Neural cell (in vitro differentiated cells): ENCODE measurements around the gene IRF2BP2. TPM values are rescaled to one million over a fixed set of nuclear protein-coding genes. Genes with fewer than 3 reads are reported as not detected.

ENCODE experiments used
- H2AFZ ChIP-seq: fragments of 200-600, 300-800 bp; sonication (generic), shearing (Covaris generic); 2 replicates; pipeline ENCODE4 v1.6.0; 2014; ENCODE audit warnings: low read depth, mild to moderate bottlenecking, antibody characterized with exemption, low read length, moderate library complexity
- H3F3A ChIP-seq: fragments of 200-600 bp; shearing (Covaris generic); 2 replicates; pipeline ENCODE4 v1.6.1; 2016; ENCODE audit warnings: mild to moderate bottlenecking, moderate library complexity, mixed read lengths, antibody characterized with exemption, low read length; ENCODE audit not compliant: insufficient read depth, poor library complexity, severe bottlenecking
- H3K27ac ChIP-seq: fragments of 200-600, 300-800 bp; sonication (generic), shearing (Covaris generic); 2 replicates; pipeline ENCODE4 v1.5.1; 2014; ENCODE audit warnings: mild to moderate bottlenecking, low read length, moderate library complexity
- H3K27me3 ChIP-seq: fragments of 300-800, 200-600 bp; sonication (generic), shearing (Covaris generic); 2 replicates; pipeline ENCODE4 v1.6.0; 2014; ENCODE audit warnings: mild to moderate bottlenecking, low read depth, low read length, moderate library complexity; ENCODE audit not compliant: insufficient read depth
- H3K36me3 ChIP-seq: fragments of 300-800, 200-600 bp; sonication (generic), shearing (Covaris generic); 2 replicates; pipeline ENCODE4 v1.5.1; 2014; ENCODE audit warnings: mild to moderate bottlenecking, antibody characterized with exemption, low read length, moderate library complexity; ENCODE audit not compliant: insufficient read depth
- H3K4me2 ChIP-seq: fragments of 300-800, 200-600 bp; sonication (generic), shearing (Covaris generic); 2 replicates; pipeline ENCODE4 v1.6.0; 2014; ENCODE audit warnings: mild to moderate bottlenecking, low read length
- H3K4me3 ChIP-seq: fragments of 300-800, 200-600 bp; sonication (generic), shearing (Covaris generic); 2 replicates; pipeline ENCODE4 v1.5.1; 2014; ENCODE audit warnings: mild to moderate bottlenecking, low read length, moderate library complexity
- H3K79me2 ChIP-seq: fragments of 200-600 bp; shearing (Covaris generic); replicated peaks from 2 replicates; pipeline ENCODE4 v1.6.0; 2014; ENCODE audit warnings: mild to moderate bottlenecking, low read length, moderate library complexity; ENCODE audit not compliant: insufficient read depth
- H3K9ac ChIP-seq: fragments of 300-800, 200-600 bp; sonication (generic), shearing (Covaris generic); 2 replicates; pipeline ENCODE4 v1.6.1; 2016; ENCODE audit warnings: mild to moderate bottlenecking, low read length, mixed read lengths
- H3K9me2 ChIP-seq: fragments of 200-600 bp; shearing (Covaris generic); 2 replicates; pipeline ENCODE4 v1.6.1; 2016; ENCODE audit warnings: mild to moderate bottlenecking, low read length, mixed read lengths; ENCODE audit not compliant: insufficient read depth
- H3K9me3 ChIP-seq: fragments of 200-600, 300-800 bp; sonication (generic), shearing (Covaris generic); 2 replicates; pipeline ENCODE4 v1.6.1; 2016; ENCODE audit warnings: mild to moderate bottlenecking, mixed run types, low read length, moderate library complexity, mixed read lengths
- H4K20me1 ChIP-seq: fragments of 200-600 bp; shearing (Covaris generic); 2 replicates; pipeline ENCODE4 v1.6.1; 2016; ENCODE audit warnings: mild to moderate bottlenecking, mixed run types; ENCODE audit not compliant: insufficient read depth
- EP300 ChIP-seq: fragments of 450-650 bp; conservative IDR thresholded peaks from 2 replicates; pipeline ENCODE4 v1.6.1; 2014; ENCODE audit warnings: antibody characterized with exemption, mild to moderate bottlenecking, moderate library complexity; ENCODE audit not compliant: poor library complexity, severe bottlenecking
- EZH2 ChIP-seq: fragments of 200-600, 300-800 bp; shearing (Covaris generic), sonication (generic); IDR thresholded peaks from 2 replicates; pipeline ENCODE4 v1.6.1; 2014; ENCODE audit warnings: antibody characterized with exemption, low read length, borderline replicate concordance, mild to moderate bottlenecking; ENCODE audit not compliant: insufficient read depth, poor library complexity, severe bottlenecking
- MXI1 ChIP-seq: fragments of 450-650 bp; conservative IDR thresholded peaks from 2 replicates; pipeline ENCODE4 v1.6.1; 2014; ENCODE audit warnings: antibody characterized with exemption, mild to moderate bottlenecking; ENCODE audit not compliant: poor library complexity, severe bottlenecking
- POLR2AphosphoS5 ChIP-seq: IDR thresholded peaks from 2 replicates; pipeline ENCODE4 v1.6.1; 2012
- RAD21 ChIP-seq: fragments of 450-650 bp; conservative IDR thresholded peaks from 2 replicates; pipeline ENCODE4 v1.6.1; 2014; ENCODE audit warnings: antibody characterized with exemption, mild to moderate bottlenecking, moderate library complexity
- SMC3 ChIP-seq: fragments of 450-650 bp; conservative IDR thresholded peaks from 2 replicates; pipeline ENCODE4 v1.6.1; 2014; ENCODE audit warnings: antibody characterized with exemption, mild to moderate bottlenecking, moderate library complexity; ENCODE audit not compliant: poor library complexity
- TAF1 ChIP-seq: IDR thresholded peaks from 2 replicates; pipeline ENCODE4 v1.6.1; 2012; ENCODE audit warnings: low read depth
- polyA plus RNA-seq: library from polyadenylated mRNA; depleted of rRNA; stranded (reverse); fragments of >200 nt; gene quantifications from 2 replicates; pipeline ENCODE4 v1.2.3, GENCODE V29; 2014
- TF ChIP-seq, protein P1 (sequence below): IDR thresholded peaks from 2 replicates; pipeline ENCODE4 v1.6.1; 2012; ENCODE audit warnings: borderline replicate concordance
- TF ChIP-seq, protein P2 (sequence below): fragments of 450-650 bp; IDR thresholded peaks from 2 replicates; pipeline ENCODE4 v1.5.1; 2014; ENCODE audit warnings: antibody characterized with exemption, mild to moderate bottlenecking, moderate library complexity; ENCODE audit not compliant: poor library complexity, severe bottlenecking

Gene IRF2BP2
- polyA plus RNA-seq, 1 donor from 2014 or later, result 56.9 TPM

DNA sequence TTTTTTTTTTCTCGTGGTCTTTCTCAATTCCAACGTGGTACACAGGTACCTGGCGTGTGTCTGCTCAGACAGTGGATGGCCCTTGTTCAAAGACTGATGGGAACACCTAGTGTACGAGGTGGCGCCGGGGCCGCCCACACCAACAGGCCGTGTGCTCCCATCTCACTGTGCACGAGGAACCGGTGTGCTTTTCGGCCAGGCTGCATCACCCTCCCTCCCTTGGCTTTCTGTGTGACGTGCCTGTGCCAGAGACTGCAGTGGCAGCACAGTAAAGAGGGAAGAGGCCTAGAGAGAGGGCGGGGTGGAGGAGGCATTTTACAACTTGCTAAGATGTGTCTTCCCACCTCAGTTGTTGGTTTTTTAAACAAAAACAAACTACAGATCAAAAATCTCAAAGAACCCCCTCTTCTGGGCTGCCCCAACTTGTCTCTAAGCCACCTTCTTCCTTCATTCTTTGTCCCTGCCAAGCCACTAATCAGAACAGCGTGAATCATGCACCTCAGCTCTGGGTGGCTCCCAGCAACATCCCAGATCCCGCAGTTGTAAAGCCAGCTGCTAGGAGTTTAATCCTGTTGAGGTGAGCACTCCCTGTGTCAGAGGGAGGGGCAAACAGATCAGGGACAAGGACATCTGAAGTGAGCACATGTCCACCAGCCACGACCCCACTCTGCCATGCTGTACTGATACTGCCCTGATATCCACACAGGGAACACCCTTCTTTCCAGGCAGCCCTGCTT, 20.7 kb downstream of the IRF2BP2 start:
- Histone ChIP-seq H4K20me1 (no peaks in the 10 kb centered on the region), H3K9ac (no peak overlapping the region), H3K9me3 (no peaks in the 10 kb centered on the region), H3K27me3 (no peaks in the 10 kb centered on the region), H3K4me2 (no peak overlapping the region), H2AFZ (no peak overlapping the region), H3K79me2 (no peaks in the 10 kb centered on the region), H3F3A (no peaks in the 10 kb centered on the region), H3K9me2 (no peaks in the 10 kb centered on the region), H3K36me3 (no peaks in the 10 kb centered on the region), H3K27ac (no peak overlapping the region), H3K4me3 (no peak overlapping the region)
- TF ChIP-seq SMC3 (no peak), MXI1 (no peak), TAF1 (no peak), EZH2 (no peak), EP300 (no peak), POLR2AphosphoS5 (no peak), RAD21 (no peak)
- TF ChIP-seq, protein P1, sequence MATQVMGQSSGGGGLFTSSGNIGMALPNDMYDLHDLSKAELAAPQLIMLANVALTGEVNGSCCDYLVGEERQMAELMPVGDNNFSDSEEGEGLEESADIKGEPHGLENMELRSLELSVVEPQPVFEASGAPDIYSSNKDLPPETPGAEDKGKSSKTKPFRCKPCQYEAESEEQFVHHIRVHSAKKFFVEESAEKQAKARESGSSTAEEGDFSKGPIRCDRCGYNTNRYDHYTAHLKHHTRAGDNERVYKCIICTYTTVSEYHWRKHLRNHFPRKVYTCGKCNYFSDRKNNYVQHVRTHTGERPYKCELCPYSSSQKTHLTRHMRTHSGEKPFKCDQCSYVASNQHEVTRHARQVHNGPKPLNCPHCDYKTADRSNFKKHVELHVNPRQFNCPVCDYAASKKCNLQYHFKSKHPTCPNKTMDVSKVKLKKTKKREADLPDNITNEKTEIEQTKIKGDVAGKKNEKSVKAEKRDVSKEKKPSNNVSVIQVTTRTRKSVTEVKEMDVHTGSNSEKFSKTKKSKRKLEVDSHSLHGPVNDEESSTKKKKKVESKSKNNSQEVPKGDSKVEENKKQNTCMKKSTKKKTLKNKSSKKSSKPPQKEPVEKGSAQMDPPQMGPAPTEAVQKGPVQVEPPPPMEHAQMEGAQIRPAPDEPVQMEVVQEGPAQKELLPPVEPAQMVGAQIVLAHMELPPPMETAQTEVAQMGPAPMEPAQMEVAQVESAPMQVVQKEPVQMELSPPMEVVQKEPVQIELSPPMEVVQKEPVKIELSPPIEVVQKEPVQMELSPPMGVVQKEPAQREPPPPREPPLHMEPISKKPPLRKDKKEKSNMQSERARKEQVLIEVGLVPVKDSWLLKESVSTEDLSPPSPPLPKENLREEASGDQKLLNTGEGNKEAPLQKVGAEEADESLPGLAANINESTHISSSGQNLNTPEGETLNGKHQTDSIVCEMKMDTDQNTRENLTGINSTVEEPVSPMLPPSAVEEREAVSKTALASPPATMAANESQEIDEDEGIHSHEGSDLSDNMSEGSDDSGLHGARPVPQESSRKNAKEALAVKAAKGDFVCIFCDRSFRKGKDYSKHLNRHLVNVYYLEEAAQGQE, result no peak
- TF ChIP-seq, protein P2, sequence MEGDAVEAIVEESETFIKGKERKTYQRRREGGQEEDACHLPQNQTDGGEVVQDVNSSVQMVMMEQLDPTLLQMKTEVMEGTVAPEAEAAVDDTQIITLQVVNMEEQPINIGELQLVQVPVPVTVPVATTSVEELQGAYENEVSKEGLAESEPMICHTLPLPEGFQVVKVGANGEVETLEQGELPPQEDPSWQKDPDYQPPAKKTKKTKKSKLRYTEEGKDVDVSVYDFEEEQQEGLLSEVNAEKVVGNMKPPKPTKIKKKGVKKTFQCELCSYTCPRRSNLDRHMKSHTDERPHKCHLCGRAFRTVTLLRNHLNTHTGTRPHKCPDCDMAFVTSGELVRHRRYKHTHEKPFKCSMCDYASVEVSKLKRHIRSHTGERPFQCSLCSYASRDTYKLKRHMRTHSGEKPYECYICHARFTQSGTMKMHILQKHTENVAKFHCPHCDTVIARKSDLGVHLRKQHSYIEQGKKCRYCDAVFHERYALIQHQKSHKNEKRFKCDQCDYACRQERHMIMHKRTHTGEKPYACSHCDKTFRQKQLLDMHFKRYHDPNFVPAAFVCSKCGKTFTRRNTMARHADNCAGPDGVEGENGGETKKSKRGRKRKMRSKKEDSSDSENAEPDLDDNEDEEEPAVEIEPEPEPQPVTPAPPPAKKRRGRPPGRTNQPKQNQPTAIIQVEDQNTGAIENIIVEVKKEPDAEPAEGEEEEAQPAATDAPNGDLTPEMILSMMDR, result no peak

DNA sequence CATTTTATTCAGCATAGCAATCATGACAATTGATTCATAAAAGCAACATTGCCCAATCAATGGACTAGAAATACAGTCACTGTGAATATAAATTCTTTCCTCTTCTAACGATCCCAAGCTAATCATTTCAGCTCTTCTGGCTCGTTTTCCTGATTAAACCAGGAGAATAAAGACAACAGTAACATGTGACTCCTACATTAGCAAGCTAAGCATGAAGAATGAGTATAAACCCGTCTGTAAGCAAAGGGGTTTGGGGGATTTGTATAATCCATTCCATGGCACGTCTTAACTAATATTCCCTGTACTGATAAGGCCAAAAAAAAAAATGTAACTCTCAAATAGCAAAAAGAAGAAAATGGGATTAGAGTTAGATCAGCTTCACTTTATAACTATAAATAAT, 21.6 kb downstream of the IRF2BP2 start:
- no peak overlapping the region for H3K4me2 ChIP-seq
- H3K27me3 ChIP-seq, result no peaks in the 10 kb centered on the region
- H3K79me2 ChIP-seq, result no peaks in the 10 kb centered on the region
- no peaks in the 10 kb centered on the region for H4K20me1 ChIP-seq
- H3K9ac ChIP-seq, result no peak overlapping the region
- no peaks in the 10 kb centered on the region for H3K9me2 ChIP-seq
- no peak overlapping the region for H3K4me3 ChIP-seq
- no peak for TF ChIP-seq EP300
- no peak for TF ChIP-seq EZH2
- no peak for TF ChIP-seq SMC3
- TF ChIP-seq, protein P2, result no peak
- TF ChIP-seq, protein P1, result no peak
- TF ChIP-seq MXI1, result no peak
- TF ChIP-seq POLR2AphosphoS5, result no peak
- no peak for TF ChIP-seq TAF1
- TF ChIP-seq RAD21, result no peak
- no peaks in the 10 kb centered on the region for H3K36me3 ChIP-seq
- H3F3A ChIP-seq, result no peaks in the 10 kb centered on the region
- no peak overlapping the region for H2AFZ ChIP-seq
- H3K9me3 ChIP-seq, result no peaks in the 10 kb centered on the region
- no peak overlapping the region for H3K27ac ChIP-seq
